Thyroid gland (tissue), 4 donors: Measurements from ENCODE around the gene NUBPL. TPM values are rescaled to one million over a fixed set of nuclear protein-coding genes. Genes with fewer than 3 reads are reported as not detected.
"Not testable (repeated sequence)": the region's sequence is repeated elsewhere in the genome, so short reads cannot be mapped to it uniquely, and the experiment has no call there.

Source experiments
- DNase-seq, 2 donors: peaks; one replicate each; pipeline ENCODE4 v3.0.0-alpha.2; 2019
- H3K27ac ChIP-seq, 3 donors: fragments of 200-600 bp; sonication (generic); 1 replicate in 2 of 3; 2 replicates in 1 of 3; pipeline ENCODE4 v1.5.1; 2016 to 2019; ENCODE audit warnings: mild to moderate bottlenecking in 1 of 3, moderate library complexity in 1 of 3
- H3K27me3 ChIP-seq: fragments of 200-600 bp; sonication (generic); one replicate; pipeline ENCODE4 v1.5.1; 2019
- H3K36me3 ChIP-seq, 2 donors: fragments of 200-600 bp; sonication (generic); one replicate each; pipeline ENCODE4 v1.5.1; 2016 to 2019
- H3K4me1 ChIP-seq, 2 donors: fragments of 200-600 bp; sonication (generic); one replicate each; pipeline ENCODE4 v1.5.1; 2017 to 2019
- H3K4me3 ChIP-seq, 3 donors: fragments of 200-600 bp; sonication (generic); replicated peaks in 1 of 3; 1 replicate in 2 of 3; 2 replicates in 1 of 3; pipeline ENCODE4 v1.5.1; 2016; ENCODE audit warnings: mild to moderate bottlenecking in 1 of 3
- H3K9me3 ChIP-seq: fragments of 200-600 bp; sonication (generic); one replicate; pipeline ENCODE4 v1.5.1; 2017
- CTCF ChIP-seq, 6 experiments: fragments of 200-600 bp in 3 of 6; fragments of 450-650 bp in 3 of 6; sonication (generic) in 3 of 6; IDR thresholded peaks; one replicate each; pipeline ENCODE4 v1.5.1; 2016 to 2019; ENCODE audit warnings: antibody characterized with exemption in 6 of 6, mild to moderate bottlenecking in 2 of 6, inconsistent platforms in 1 of 6, moderate library complexity in 1 of 6
- POLR2A ChIP-seq, 2 donors: fragments of 450-650 bp; IDR thresholded peaks; one replicate each; pipeline ENCODE4 v1.6.1; 2017; ENCODE audit warnings: antibody characterized with exemption in 2 of 2, mild to moderate bottlenecking in 2 of 2, moderate library complexity in 1 of 2
- WGBS, 2 donors: methylation state at CpG; one replicate each; pipeline ENCODE4 v1.1.5; 2017; 5-methylcytosine and 5-hydroxymethylcytosine counted together
- intact Hi-C: fragments of 100-400 bp; cut with DNase I; formaldehyde crosslinking; loops from one replicate; pipeline ENCODE4 v1.15.1; 2023
- total RNA-seq, 4 donors: library from RNA; depleted of rRNA; stranded (reverse); fragments of >200 nt; gene quantifications; one replicate each; pipeline ENCODE4 v1.2.3, GENCODE V29; 2016

NUBPL gene
- total RNA-seq, 4 donors from 2014 or later, result 12.0 to 27.1 (median 14.2) TPM

DNA sequence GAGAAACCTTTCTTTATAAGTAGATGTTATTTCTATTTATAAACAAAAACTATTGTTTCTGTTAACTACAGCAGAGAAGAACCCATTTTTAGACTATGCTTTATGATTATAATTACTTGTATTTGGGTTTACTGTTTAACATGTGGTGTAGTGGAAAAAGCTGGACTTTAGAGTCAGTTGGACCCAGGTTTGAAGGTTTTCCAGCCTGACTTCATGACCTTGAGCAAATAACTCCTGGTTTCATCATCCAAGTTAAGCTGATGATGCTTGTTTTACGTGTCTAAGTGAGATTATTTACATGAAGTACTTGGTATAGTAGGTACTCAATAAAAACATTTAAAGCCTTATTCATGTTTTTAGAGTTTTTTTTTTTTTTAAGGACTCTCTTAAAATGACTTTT, 294.1 kb downstream of the NUBPL start:
- TF ChIP-seq POLR2A (IDR thresholded peaks at IDR 0.05), result no peak
- TF ChIP-seq CTCF (IDR thresholded peaks at IDR 0.05), result no peak
- WGBS, 2 donors, result 88 to 96% methylated on average over 1 of the region's 1 CpG
- no peaks in the 10 kb centered on the region for H3K4me1 ChIP-seq
- DNase-seq, result no peak
- H3K27me3 ChIP-seq, result no peaks in the 10 kb centered on the region
- H3K27ac ChIP-seq, result no peak overlapping the region
- H3K36me3 ChIP-seq, result no peaks in the 10 kb centered on the region
- H3K9me3 ChIP-seq, result no peaks in the 10 kb centered on the region
- no peak overlapping the region for H3K4me3 ChIP-seq
- intact Hi-C loops, result no loop called here

GRCh38 chr14:31856003-31856402, 294.8 kb downstream of the NUBPL start:
- intact Hi-C loops, H3K27ac ChIP-seq, H3K9me3 ChIP-seq, H3K4me1 ChIP-seq, DNase-seq, H3K36me3 ChIP-seq, H3K27me3 ChIP-seq, H3K4me3 ChIP-seq: not testable (repeated sequence)
- 97 to 98% methylated on average over 2 of the region's 2 CpGs for WGBS, 2 donors

GRCh38 chr14:31858868-31859267, 297.7 kb downstream of the NUBPL start:
- no peaks in the 10 kb centered on the region for H3K9me3 ChIP-seq
- TF ChIP-seq CTCF (IDR thresholded peaks at IDR 0.05) (no peak), POLR2A (IDR thresholded peaks at IDR 0.05) (no peak)
- DNase-seq, result no peak
- H3K4me1 ChIP-seq, result no peaks in the 10 kb centered on the region
- WGBS, 2 donors, result 76 to 98% methylated on average over 1 of the region's 1 CpG
- no peak overlapping the region for H3K27ac ChIP-seq
- H3K4me3 ChIP-seq, result no peak overlapping the region
- H3K36me3 ChIP-seq, result no peaks in the 10 kb centered on the region
- H3K27me3 ChIP-seq, result no peaks in the 10 kb centered on the region
- intact Hi-C loops, result no loop called here

DNA sequence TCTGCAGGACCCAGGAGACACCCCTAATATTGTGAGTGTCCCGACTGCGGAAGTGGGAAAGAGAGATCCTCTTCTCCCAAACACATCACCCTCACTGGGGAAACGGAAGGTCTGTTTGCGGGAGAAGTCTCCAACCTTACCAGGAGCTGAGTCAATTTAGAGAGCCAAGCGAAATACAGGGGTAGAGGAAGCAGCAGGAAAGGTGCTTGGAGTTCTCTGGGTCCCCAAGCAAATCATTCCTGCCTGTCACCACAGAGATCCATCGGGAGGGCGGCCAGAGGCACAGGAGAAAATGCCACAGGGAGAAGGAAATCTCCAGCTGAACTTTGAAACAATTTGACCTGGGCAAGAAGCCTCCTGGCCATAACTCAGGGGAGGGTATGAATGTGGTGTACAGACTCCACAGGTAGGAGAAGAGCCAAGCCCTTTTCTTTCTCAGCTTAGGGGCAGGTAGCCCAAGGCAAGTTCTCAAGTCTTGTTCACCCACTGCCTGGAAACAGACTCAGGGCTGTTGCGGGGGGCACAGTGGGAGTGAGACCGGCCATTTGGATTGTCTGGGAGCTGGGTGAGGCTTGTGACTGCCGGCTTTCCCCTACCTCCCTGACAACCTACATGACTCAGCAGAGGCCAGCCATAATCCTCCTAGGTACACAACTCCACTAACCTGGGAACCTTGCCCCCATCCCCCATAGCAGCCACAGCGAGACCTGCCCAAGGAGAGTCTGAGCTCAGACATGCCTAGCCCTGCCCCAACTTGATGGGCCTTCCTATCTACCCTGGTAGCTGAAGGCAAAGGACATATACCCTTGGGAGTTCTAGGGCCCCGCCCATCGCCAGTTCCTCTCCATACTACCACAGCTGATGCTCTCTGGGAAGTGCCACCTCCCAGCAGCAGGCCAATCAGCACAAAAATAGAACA, 304.0 kb downstream of the NUBPL start:
- intact Hi-C loops, result no loop called here
- H3K4me3 ChIP-seq, result no peak overlapping the region
- H3K36me3 ChIP-seq, result no peaks in the 10 kb centered on the region
- no peaks in the 10 kb centered on the region for H3K4me1 ChIP-seq
- no peak for DNase-seq
- TF ChIP-seq CTCF (IDR thresholded peaks at IDR 0.05) (no peak), POLR2A (IDR thresholded peaks at IDR 0.05) (no peak)
- 89 to 95% methylated on average over 13 of the region's 13 CpGs for WGBS, 2 donors
- H3K27me3 ChIP-seq, result no peaks in the 10 kb centered on the region
- H3K27ac ChIP-seq, result no peak overlapping the region
- H3K9me3 ChIP-seq, result no peaks in the 10 kb centered on the region

DNA sequence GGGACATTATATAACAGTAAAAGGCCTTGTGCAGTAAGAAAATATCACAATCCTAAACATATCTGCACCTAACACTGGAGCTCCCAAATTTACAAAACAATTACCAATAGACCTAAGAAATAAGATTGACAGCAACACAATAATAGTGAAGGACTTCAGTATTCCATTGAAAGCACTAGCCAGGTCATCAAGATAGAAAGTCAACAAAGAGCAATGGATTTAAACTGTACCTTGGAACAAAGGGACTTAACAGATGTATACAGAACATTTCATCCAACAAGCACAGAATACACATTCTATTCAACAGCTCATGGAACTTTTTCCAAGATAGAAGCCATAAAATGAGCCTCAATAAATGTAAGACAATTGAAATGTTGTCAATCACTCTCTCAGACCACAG, 306.4 kb downstream of the NUBPL start:
- Histone ChIP-seq H3K4me3 (no peak overlapping the region), H3K4me1 (no peaks in the 10 kb centered on the region), H3K27ac (no peak overlapping the region), H3K36me3 (no peaks in the 10 kb centered on the region), H3K9me3 (no peaks in the 10 kb centered on the region), H3K27me3 (no peaks in the 10 kb centered on the region)
- no peak for DNase-seq
- intact Hi-C loops, result no loop called here
- TF ChIP-seq POLR2A (IDR thresholded peaks at IDR 0.05), result no peak
- no peak for TF ChIP-seq CTCF (IDR thresholded peaks at IDR 0.05)

DNA sequence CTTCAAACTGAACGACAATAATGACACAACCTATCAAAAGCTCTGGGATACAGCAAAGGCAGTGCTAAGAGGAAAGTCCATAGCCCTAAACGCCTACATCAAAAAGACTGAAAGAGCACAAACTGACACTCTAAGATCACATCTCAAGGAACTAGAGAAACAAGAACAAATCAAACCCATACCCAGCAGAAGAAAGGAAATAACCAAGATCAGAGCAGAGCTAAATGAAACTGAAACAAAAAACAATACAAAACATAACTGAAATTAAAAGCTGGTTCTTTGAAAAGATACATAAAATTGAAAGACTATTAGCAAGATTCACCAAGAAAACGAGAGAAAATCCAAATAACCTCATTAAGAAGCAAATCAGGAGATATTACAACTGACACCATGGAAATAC, 306.9 kb downstream of the NUBPL start:
- H3K4me1 ChIP-seq, H3K27me3 ChIP-seq, intact Hi-C loops, H3K9me3 ChIP-seq, H3K27ac ChIP-seq, H3K36me3 ChIP-seq, DNase-seq, H3K4me3 ChIP-seq: not testable (repeated sequence)
- WGBS, 2 donors, result 72 to 89% methylated on average over 3 of the region's 3 CpGs
